Amniotic epithelial cell (primary cell): ENCODE data around the gene RAB3A.
"Not testable (repeated sequence)": the region's sequence is repeated elsewhere in the genome, so short reads cannot be mapped to it uniquely, and the experiment has no call there.

ENCODE experiments used
- DNase-seq: peaks from one replicate; pipeline ENCODE4 v3.0.0-alpha.2; 2010; ENCODE audit warnings: low read depth

Gene RAB3A

GRCh38 chr19:18167975-18168645 lies 35.7 kb downstream of the RAB3A start:
- peak; percentile 27 for DNase-seq

- DNase-seq = no peak
Observed at GRCh38 chr19:18167011-18167410, 36.8 kb downstream of the RAB3A start.

- DNase-seq = no peak
Observed at GRCh38 chr19:18165794-18166544, 37.9 kb downstream of the RAB3A start.

GRCh38 chr19:18164072-18164471 lies 39.8 kb downstream of the RAB3A start:
- DNase-seq = no peak

- DNase-seq = no peak
Observed at GRCh38 chr19:18161636-18162002, 42.2 kb downstream of the RAB3A start.

GRCh38 chr19:18160971-18161635 lies 42.7 kb downstream of the RAB3A start:
- peak; percentile 30 for DNase-seq

- no peak for DNase-seq
Observed at GRCh38 chr19:18160493-18160970, 43.3 kb downstream of the RAB3A start.

- no peak for DNase-seq
Observed at GRCh38 chr19:18159810-18160209, 44.0 kb downstream of the RAB3A start.

GRCh38 chr19:18159059-18159616 lies 44.7 kb downstream of the RAB3A start:
- DNase-seq = not testable (repeated sequence)

- no peak for DNase-seq
Observed at GRCh38 chr19:18158467-18158866, 45.4 kb downstream of the RAB3A start.

GRCh38 chr19:18157465-18158063 lies 46.3 kb downstream of the RAB3A start:
- no peak for DNase-seq

- DNase-seq = peak; percentile 92
Observed at GRCh38 chr19:18156841-18157464, 46.9 kb downstream of the RAB3A start.

GRCh38 chr19:18156268-18156667 lies 47.6 kb downstream of the RAB3A start:
- DNase-seq = no peak

GRCh38 chr19:18155095-18156087 lies 48.5 kb downstream of the RAB3A start:
- DNase-seq = no peak

- no peak for DNase-seq
Observed at GRCh38 chr19:18153556-18154134, 50.2 kb downstream of the RAB3A start.

GRCh38 chr19:18152817-18153555 lies 50.9 kb downstream of the RAB3A start, which contains the start of gene PIK3R2:
Gene PIK3R2, plus strand, starts transcription at chr19:18153163. Its CDS starts 2,717 bp downstream, at chr19:18155880.
- peak; percentile 96 for DNase-seq

- DNase-seq = peak; percentile 96
Observed at GRCh38 chr19:18152442-18152816, 51.4 kb downstream of the RAB3A start.

- no peak for DNase-seq
Observed at GRCh38 chr19:18150776-18151624, 52.8 kb downstream of the RAB3A start.
